HG03469 (cell line): ENCODE results near the gene KCTD15.

ENCODE experiments used
- ATAC-seq: cut with Tn5 transposase; IDR thresholded peaks from one replicate; pipeline ENCODE4 v1.9.1; 2021; ENCODE audit warnings: mild to moderate bottlenecking, moderate library complexity, moderate number of reproducible peaks; ENCODE audit not compliant: unreplicated experiment

KCTD15 gene

DNA sequence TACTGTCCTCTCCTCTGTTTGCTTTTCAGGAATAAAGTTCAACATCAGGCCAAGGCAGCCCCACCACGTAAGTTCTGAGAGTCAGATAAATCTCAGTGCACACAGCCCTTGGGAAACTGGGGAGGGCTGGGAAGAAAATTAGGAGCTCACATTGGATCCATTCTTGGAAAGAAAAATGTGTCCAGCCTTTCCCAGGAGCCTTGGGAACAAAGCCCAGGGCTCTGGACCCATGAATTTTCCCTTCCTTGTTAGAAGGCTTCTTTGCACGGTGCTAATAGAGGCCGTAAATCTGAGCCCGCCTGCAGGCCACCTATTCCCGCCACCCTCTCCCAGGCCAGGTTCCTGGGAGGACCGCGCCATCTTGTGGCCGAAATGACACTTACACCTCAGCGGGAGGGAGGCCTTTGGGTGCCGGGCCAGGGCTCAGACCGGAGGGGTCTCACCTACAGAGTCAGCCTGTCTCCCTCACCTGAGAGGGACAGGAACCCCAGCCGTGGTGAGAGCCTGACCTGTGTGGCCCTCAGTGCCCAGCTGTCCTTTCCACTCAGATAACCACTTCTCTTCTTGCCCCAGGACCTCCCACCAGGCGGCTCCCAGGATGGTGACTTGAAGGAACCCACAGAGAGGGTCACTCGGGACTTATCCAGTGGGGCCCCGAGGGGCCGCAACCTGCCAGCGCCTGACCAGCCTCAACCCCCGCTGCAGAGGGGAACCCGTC, 25.1 kb upstream of the KCTD15 start:
- no peak for ATAC-seq

DNA sequence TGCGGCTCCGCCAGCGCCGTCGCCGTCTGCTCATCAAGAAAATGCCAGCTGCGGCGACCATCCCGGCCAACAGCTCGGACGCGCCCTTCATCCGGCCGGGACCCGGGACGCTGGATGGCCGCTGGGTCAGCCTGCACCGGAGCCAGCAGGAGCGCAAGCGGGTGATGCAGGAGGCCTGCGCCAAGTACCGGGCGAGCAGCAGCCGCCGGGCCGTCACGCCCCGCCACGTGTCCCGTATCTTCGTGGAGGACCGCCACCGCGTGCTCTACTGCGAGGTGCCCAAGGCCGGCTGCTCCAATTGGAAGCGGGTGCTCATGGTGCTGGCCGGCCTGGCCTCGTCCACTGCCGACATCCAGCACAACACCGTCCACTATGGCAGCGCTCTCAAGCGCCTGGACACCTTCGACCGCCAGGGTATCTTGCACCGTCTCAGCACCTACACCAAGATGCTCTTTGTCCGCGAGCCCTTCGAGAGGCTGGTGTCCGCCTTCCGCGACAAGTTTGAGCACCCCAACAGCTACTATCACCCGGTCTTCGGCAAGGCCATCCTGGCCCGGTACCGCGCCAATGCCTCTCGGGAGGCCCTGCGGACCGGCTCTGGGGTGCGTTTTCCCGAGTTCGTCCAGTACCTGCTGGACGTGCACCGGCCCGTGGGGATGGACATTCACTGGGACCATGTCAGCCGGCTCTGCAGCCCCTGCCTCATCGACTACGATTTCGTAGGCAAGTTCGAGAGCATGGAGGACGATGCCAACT, 24.4 kb upstream of the KCTD15 start:
- no peak for ATAC-seq

DNA sequence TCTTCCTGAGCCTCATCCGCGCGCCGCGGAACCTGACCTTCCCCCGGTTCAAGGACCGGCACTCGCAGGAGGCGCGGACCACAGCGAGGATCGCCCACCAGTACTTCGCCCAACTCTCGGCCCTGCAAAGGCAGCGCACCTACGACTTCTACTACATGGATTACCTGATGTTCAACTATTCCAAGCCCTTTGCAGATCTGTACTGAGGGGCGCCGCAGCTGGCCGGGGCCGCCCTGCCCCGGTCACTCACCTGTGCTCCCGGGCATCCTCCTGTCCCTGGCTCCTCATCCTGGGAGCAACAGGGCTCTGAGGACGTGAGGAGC, 23.9 kb upstream of the KCTD15 start:
- ATAC-seq, result no peak

DNA sequence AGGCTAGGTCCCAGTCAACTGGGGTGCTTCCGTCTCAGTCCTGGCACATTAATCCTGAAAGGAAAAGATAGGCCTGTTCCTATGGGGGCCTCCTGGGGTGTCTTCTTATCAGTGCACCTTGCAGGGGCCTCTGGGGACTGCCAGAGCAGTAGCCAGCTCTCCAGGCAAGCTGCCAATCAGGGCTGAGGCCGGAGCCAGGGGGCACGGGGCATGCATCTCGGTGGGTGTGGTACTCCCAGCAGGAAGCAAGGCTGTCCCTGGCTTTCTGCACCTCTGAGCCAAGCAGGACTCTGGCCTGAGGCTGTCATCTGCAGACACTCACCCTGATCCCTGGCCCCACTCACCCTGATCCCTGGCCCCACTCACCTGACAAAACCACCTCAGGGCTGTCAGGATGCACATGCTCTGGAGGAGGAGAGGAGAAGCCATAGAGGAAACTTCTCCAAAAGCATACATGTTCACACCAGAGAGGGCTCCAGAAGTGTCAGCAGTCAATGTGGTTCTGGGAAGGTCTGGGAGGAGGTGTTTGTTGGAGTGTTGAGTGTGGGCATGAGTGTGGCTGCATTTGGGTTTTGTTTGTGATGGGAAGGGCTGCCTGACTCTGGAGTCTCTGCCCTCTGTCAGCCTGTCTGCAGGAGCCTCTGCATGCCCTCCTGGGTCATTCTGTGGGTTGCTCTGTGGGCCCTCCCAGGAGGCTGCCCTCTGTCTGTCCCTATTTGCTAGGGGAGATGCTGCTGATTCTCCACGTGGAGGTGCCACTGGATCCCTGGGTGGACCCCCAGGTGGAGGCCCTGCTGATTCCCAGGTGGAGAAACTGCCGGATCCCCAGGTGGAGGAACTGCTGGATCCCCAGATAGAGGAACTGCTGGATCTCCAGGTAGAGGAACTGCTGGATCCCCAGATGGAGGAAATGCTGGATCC, 22.7 kb upstream of the KCTD15 start:
- no peak for ATAC-seq

DNA sequence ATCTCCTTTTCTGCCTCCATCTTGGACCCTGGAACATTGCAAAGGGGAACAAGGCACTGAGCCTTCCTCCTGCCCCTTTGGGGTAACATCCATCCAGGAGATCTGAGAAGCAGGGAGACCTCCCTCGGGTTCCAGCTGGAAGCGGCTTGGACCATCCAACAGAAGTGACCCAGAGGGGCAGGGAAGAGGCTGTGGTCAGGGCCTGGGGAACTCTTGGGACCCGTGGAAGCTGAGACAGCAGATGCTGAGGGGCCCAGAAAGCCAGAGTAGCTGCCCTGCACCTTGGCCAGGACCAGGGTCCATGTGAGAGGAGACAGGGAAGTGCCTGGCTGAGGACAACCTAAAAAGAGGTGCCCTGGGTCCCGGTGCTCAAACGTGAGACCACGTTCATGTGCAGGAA, 21.9 kb upstream of the KCTD15 start:
- no peak for ATAC-seq

DNA sequence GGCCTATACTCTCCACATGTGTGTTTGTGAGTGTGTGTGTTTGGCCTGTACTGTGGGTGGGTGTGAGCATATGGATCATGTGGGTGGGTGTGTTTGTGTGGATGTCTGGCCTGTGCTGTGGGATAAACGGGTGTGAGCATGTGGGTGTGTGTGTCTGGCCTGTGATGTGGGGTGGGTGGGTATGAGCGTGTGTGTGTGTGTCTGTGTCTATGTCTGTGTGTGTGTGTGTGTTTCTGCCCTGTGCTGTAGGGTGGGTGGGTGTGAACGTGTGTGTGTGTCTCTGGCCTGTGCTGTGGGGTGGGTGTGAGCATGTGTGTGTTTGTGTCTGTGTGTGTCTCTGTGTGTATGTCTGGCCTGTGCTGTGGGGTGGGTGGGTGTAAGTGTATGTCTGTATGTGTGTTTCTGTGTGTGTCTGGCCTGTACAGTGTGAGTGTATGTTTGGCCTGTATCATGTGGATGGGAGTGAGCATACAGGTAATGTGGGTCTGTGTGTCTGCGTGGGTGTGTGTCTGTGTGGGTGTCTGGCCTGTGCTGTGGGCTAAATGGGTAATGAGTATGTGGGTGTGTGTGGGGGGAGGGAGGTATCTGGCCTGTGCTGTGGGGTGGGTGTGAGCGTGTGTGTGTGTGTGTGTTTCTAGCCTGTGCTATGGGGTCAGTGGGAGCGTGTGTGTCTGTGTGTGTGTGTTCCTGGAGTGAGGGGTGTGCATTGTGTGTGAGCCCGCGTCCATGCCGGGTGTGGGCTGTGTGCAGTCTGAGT, 20.8 kb upstream of the KCTD15 start:
- ATAC-seq, result no peak

DNA sequence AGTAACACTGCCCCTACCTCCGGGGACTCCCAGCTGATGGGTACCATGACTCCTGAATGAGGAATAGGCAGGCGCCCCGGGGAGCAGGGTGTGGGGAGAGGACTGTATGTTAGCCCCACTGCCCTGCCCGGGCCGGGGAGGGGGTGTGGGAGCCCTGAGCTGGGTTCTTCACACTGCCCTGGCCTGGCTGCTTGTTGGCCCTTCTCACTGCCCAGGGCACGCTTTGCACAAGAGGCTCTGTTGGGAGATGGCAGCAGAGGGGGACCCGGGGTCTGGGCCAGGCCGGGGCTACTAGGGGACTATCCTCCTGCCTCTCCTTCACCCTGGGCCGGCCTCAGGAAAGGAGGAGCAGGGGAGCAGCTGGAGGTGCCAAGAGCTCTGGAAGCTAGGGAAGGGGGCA, 19.3 kb upstream of the KCTD15 start:
- no peak for ATAC-seq

DNA sequence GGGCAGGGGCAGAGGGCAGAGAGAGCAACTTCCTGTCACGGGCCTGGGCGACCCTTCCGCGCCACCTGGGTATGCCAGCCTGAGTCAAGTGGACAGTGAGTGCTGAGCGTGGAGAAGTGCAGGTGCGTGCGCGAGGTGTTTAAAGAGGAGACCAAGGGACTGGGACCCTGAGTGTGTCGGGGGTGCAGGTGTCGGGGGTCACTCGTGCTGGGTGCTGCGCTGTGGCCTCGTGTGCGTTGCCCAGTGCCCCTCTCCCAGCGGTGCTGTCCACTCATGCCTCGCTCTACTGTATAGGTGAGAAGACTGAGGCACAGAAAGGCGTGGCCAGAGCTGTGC, 18.9 kb upstream of the KCTD15 start:
- ATAC-seq, result no peak

DNA sequence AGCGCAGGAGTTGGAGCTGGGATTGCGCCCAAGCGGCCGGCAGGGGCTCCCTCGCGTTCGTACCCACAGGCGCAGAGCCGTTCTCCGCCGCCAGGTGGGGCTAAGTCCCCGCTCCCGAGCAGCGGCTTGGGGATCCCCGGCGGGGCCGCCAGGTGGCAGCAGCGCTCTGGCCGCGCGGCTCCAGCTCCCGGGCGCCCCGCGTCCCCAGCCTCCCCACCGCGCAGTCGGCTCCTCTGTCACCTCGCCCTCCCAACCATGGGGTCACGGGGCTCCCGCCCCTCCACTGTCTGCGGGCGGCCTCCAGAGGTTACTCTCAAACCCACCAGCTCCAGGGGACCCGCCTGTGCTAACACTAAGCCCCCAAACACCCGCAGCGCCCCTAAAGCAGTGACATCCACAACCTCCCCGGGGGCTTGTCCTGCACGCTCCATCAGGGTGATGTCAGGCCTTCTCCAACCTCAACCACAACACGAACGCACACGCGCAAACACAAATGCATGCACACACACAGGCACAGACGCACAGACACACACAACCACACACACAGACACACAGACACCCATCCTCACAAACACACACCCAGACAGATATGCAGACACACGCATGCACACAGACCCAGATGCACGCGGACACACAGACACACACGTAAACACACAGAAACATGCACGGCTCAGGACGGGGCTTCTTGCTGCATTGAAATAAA, 18.4 kb upstream of the KCTD15 start:
- peak; percentile 81 for ATAC-seq

DNA sequence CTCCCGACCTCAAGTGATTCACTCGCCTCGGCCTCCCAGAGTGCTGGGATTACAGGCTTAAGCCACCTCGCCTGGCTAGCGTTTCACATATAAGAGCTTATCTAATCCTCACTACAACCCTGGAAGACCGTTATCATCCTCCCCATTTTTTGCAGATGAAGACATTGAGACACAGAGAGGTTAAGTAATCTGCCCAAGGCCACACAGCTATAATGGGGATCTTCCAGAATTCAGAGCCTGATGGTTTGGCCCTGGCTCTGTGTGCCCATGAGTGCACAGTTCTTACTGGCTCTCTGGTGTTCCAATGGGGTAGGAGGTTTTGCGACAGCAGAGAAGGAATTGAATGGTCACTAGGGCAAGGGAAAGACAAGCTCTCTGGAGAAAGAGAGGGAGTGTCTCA, 16.8 kb upstream of the KCTD15 start:
- no peak for ATAC-seq

DNA sequence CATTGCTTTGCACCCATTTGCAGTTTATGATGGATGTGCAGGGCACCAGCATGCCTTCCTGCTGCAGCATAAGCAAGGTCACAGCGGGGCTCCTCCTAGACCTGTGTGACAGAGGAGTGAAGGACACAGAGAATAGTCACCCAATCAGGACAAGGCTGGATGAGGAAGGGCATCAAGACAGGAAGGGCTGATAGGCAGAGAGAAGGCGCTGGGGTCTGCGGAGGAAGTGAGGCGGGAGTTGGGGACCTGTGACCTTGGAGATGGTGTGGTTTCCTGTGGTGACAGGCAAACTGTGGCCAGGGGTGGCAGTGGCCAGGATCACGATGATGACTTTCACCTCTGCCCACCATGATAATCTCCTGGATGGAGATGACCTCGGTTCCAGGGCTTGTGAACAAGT, 16.4 kb upstream of the KCTD15 start:
- no peak for ATAC-seq

DNA sequence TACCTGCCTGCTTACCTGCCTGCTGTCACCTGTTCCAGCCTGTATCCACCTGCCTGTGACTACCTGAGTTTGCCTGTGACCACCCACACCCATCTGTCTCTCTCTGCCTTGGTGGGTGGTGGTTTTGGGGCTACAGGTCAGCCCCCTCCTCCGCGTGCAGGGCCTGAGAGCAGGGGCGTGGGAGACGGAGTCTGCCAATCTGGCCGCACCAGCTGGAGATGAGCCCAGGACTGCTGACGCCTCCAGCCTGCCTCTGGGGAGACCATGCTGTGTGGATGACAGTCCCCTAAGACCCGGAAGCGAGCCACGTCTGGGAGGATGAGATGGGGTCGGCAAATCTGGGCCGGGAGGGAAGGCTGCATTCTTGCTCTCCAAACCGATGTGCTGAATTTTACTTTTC, 15.9 kb upstream of the KCTD15 start:
- ATAC-seq, result no peak

DNA sequence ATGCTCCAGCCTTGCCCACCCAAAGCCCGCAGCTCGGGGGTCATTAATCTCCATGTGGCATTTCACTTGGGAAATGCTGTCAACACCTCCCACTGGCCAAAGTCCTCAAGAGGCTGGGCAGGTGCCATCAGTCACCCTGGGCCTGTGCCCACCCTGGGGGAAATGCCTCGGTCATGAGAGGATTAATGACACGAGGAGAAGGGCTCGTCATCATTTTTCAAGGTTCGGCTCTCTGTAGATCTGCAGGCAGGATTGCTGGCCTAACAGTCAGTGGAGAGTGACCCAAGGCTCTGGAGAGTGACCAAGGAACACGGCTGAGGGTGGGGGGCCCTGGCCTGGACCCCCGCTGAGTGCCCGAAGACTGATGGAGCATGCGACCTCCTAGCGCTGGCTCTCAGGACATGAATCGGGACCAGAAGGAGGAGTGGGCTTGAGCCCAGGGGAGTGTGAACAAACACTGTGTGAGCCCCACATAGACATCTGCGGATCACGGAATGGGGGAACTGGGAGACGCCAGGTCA, 15.2 kb upstream of the KCTD15 start:
- no peak for ATAC-seq

DNA sequence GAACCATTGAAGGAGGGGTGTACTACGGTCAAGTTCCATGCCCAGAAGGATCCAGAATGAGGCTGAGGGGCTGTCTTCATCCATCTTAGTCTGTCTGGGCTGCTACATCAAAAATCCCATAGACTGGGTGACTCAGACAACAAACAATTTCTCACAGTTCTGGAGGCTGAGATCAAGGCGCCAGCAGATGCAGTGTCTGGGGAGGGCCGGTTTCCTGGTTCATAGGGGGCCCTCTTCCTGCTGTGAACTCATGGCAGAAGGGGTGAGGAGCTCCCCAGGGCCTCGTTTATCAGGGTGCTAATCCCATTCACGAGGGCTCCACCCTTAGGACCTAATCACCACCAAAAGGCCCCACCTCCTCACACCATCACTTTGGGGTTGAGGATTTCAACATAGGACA, 14.7 kb upstream of the KCTD15 start:
- ATAC-seq, result no peak

DNA sequence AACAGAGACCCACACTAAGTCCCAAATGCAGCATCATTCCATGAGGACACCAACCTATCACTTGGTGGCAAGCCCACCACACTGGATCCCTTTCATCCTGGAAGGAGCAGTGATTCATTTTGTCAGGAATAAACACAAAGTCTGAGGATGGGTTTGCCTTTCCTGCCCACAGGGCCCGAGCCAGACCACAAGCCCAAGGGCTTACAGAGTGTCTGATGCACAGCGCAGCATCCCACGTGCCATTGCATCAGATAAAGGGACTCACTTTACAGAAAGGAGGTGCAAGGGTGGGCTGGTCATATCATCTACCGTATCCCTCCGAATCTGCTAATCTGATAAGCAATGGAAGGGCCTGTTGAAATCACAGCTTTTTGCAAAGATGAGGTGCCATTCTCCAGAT, 12.2 kb upstream of the KCTD15 start:
- ATAC-seq, result no peak

DNA sequence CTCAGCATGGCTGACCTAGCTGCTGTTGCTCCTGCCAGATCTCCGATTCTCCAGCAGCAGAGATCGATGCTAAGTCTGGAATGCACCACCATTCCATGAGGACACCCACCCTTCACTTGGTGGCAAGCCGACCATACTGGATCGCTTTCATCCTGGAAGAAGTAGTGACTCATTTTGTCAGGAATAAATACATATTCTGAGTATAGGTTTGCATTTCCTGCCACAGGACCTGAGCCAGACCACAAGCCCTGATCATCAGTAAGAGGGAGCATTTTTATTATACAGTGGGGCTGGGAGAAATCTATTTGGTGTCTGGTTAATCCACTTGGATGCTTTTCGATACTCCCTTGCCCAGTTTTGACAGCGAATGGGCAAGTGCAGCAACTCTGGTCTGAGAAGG, 10.9 kb upstream of the KCTD15 start:
- no peak for ATAC-seq

DNA sequence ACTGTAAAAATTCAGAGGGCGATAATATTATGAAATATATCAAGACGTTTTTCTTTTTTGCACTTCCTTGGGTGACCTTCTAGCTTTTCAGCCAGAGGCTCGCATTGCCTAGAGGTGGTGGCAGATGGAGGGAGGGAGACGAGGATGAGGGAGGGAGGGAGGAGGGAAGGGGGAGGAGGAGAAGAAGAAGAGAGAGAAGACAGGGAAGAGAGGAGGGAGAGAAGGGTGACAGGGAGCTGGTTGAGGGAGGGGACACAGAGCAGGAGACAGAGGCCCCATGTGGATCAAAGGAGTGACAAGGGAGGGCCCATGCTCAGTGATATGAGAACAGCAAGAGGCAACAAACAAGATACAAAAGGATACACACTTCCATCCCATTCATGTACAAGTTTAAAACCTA, 8.0 kb upstream of the KCTD15 start:
- ATAC-seq, result no peak

DNA sequence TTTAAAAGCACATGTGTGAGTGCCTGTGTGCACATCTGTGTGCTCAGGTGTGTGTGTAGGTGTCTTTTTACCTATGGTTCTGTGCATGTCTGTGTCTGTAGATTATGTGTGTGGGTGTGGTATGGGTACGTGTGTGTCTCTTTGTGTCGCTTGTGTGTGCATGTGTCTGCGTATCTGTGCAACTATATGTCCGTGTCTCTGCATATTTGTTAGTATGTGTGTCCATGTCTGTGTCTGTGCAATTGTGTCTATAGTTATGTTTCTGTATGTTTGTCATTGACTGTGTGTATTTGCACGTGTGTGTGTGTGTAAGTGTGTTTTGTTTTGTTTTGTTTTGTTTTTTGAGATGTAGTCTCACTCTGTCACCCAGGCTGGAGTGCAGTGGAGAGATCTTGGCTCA, 7.3 kb upstream of the KCTD15 start:
- no peak for ATAC-seq

DNA sequence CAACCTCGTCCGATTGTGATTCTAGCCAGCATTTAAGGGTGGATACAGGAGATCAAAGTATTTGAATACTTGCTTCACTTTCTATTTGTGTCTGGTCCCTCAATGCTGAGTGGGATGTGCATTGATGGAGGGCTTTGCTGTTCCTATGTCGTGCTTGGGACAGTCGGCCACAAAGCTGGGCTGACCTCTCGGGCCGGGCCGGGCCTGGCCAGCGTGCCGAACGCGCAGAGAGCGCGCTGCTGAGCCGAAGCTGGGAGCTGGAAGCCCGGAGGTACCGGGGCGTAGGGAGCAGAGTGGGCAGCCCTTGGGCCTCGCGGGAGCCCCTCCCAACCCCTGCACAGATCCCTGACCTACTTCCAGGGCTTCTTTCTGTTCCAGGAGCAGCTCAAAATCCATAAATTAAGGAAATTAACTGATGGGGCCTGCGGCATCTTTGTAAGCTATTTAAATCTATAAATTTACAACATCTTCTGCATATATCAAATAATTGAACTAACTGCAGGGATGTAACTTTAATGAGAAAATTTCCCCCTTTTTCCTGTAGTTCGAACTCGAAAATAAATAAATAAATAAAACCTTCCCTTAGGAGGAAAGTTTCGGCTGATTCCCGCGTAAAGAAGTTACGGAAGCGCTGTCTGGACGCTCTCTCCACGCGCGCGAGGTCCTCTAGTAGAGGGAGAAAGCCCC, 1.8 kb upstream of the KCTD15 start:
- ATAC-seq, result no peak
